K562 (cell line): ENCODE measurements around the gene GRIN1. TPM values are rescaled to one million over a fixed set of nuclear protein-coding genes. Genes with fewer than 3 reads are reported as not detected.

Source experiments
- ATAC-seq: fragments of 200-7000 bp; cut with Tn5 transposase; 3 replicates; pipeline ENCODE4 v1.9.1; 2020; ENCODE audit warnings: moderate library complexity
- BruUV-seq: library from RNA; stranded (reverse); fragments of 400-500 nt; replicated peaks from 2 replicates; lab custom pipeline; 2021; lab: Mats Ljungman, UMichigan
- CTCF ChIA-PET: fragments of 300-600 bp; formaldehyde crosslinking; extraction: SDS; loops from one replicate; lab custom pipeline; 2021; ENCODE audit warnings: low intra/inter-chr PET ratio; lab: Yijun Ruan, JAX
- POLR2A ChIA-PET: fragments of 300-600, 350-650 bp; sonication (Branson Sonifier 250); formaldehyde crosslinking; extraction: SDS; loops from one replicate; lab custom pipeline; 2021; ENCODE audit warnings: antibody characterized with exemption, inconsistent platforms; lab: Yijun Ruan, JAX
- DNase-seq, 4 experiments: peaks; one replicate each; pipeline versions ENCODE4 v3.0.0 to v3.0.0-alpha.2; 2011 to 2018; ENCODE audit warnings: low spot score in 3 of 4, mixed read lengths in 3 of 4; ENCODE audit errors: extremely low read depth in 1 of 4
- FAIRE-seq: peaks from 2 replicates; lab custom pipeline; 2011; peaks lifted over from hg19 to GRCh38; lab: Jason Lieb, UNC
- H2AFZ ChIP-seq: 2 replicates; pipeline ENCODE4 v1.6.0; 2011; ENCODE audit warnings: low read depth, low read length, control low read depth, inconsistent platforms
- H3K27ac ChIP-seq: fragments of 200-600 bp; 3 replicates; pipeline ENCODE4 v1.8.0; 2011; ENCODE audit warnings: low read depth, mild to moderate bottlenecking, control low read depth, inconsistent platforms, low read length, moderate library complexity, mixed read lengths; ENCODE audit errors: extremely low read depth
- H3K27me3 ChIP-seq, 2 experiments: fragments of 300-600 bp in 1 of 2; 2 replicates in 1 of 2; 3 replicates in 1 of 2; pipeline versions ENCODE4 v1.6.0 to v1.8.0; 2011; ENCODE audit warnings: inconsistent platforms in 2 of 2, low read length in 2 of 2, mild to moderate bottlenecking in 1 of 2, mixed read lengths in 1 of 2, moderate library complexity in 1 of 2; ENCODE audit not compliant: control insufficient read depth in 2 of 2, insufficient read depth in 2 of 2
- H3K36me3 ChIP-seq: fragments of 300-600 bp; 3 replicates; pipeline ENCODE4 v1.8.0; 2011; ENCODE audit warnings: mild to moderate bottlenecking, low read length, inconsistent platforms; ENCODE audit not compliant: control insufficient read depth, insufficient read depth
- H3K4me1 ChIP-seq, 2 experiments: fragments of 200-600 bp in 1 of 2; replicated peaks in 1 of 2; 2 replicates in 1 of 2; 3 replicates in 1 of 2; pipeline versions ENCODE4 v1.5.1 to v1.8.0; 2011; ENCODE audit warnings: inconsistent platforms in 2 of 2, low read length in 2 of 2, mild to moderate bottlenecking in 1 of 2, mixed read lengths in 1 of 2, moderate library complexity in 1 of 2; ENCODE audit not compliant: control insufficient read depth in 2 of 2, insufficient read depth in 2 of 2
- H3K4me2 ChIP-seq: 2 replicates; pipeline ENCODE4 v1.6.1; 2011; ENCODE audit warnings: low read length, control low read depth, inconsistent platforms, mixed read lengths; ENCODE audit not compliant: insufficient read depth
- H3K4me3 ChIP-seq: fragments of 200-600 bp; sonication (generic), shearing (Covaris generic); 2 replicates; pipeline ENCODE4 v1.5.1; 2016; ENCODE audit warnings: control low read depth, inconsistent platforms
- H3K79me2 ChIP-seq: fragments of 200-600 bp; 3 replicates; pipeline ENCODE4 v1.8.0; 2011; ENCODE audit warnings: low read length, inconsistent platforms; ENCODE audit not compliant: control insufficient read depth, insufficient read depth
- H3K9ac ChIP-seq, 2 experiments: 2 replicates each; pipeline versions ENCODE4 v1.6.0 to v1.6.1; 2011; ENCODE audit warnings: low read depth in 2 of 2, low read length in 2 of 2, control low read depth in 1 of 2, inconsistent platforms in 1 of 2, mild to moderate bottlenecking in 1 of 2, mixed read lengths in 1 of 2; ENCODE audit not compliant: insufficient read depth in 1 of 2
- H3K9me1 ChIP-seq: one replicate; pipeline ENCODE4 v1.6.0; 2011; ENCODE audit warnings: inconsistent platforms, mild to moderate bottlenecking, low read length, moderate library complexity; ENCODE audit not compliant: control insufficient read depth, insufficient read depth
- H3K9me3 ChIP-seq: replicated peaks from 2 replicates; pipeline ENCODE4 v1.5.1; 2011; ENCODE audit warnings: low read depth, low read length, inconsistent platforms; ENCODE audit not compliant: control insufficient read depth, insufficient read depth
- H4K20me1 ChIP-seq: replicated peaks from 2 replicates; pipeline ENCODE4 v1.6.1; 2011; ENCODE audit warnings: low read length, inconsistent platforms, mixed read lengths; ENCODE audit not compliant: control insufficient read depth, insufficient read depth
- ARID3B ChIP-seq: fragments of 250-450 bp; sonication (Bioruptor Pico); IDR thresholded peaks from 2 replicates; pipeline ENCODE4 v1.4.0; 2020; ENCODE audit warnings: borderline replicate concordance
- PCBP1 ChIP-seq: fragments of 200-400 bp; formaldehyde crosslinking; IDR thresholded peaks from 2 replicates; pipeline ENCODE4 v1.6.1; 2018; ENCODE audit warnings: mild to moderate bottlenecking, low read depth, low read length; ENCODE audit not compliant: poor library complexity, severe bottlenecking
- POLR2G ChIP-seq: fragments of 200-400 bp; formaldehyde crosslinking; IDR thresholded peaks from 2 replicates; pipeline ENCODE4 v1.6.1; 2017; ENCODE audit warnings: low read depth, mild to moderate bottlenecking, antibody characterized with exemption, low read length, moderate library complexity
- RBFOX2 ChIP-seq: fragments of 200-400 bp; formaldehyde crosslinking; IDR thresholded peaks from 2 replicates; pipeline ENCODE4 v1.6.1; 2017; ENCODE audit warnings: low read depth, mild to moderate bottlenecking, low read length, moderate library complexity
- ZNF644 ChIP-seq: fragments of 200-800 bp; sonication (Bioruptor generic); IDR thresholded peaks from 2 replicates; pipeline ENCODE4 v1.6.1; 2016; ENCODE audit warnings: low read depth, missing genetic modification characterization, missing compliant biosample characterization
- ZNF740 ChIP-seq, 3 experiments: fragments of 200-800 bp in 1 of 3; sonication (Bioruptor generic) in 1 of 3; sonication (generic) in 1 of 3; formaldehyde crosslinking in 1 of 3; IDR thresholded peaks; 2 replicates each; pipeline versions ENCODE4 v1.6.1 to v1.8.0; 2016 to 2022; ENCODE audit warnings: mild to moderate bottlenecking in 2 of 3, missing compliant biosample characterization in 2 of 3, missing genetic modification characterization in 2 of 3, missing genetic modification reagents in 1 of 3
- WGBS: fragments of 100-300 bp; shearing (Covaris generic); methylation state at CpG from one replicate; pipeline ENCODE4 v1.1.6; 2016; ENCODE audit warnings: low coverage, mixed read lengths; ENCODE audit not compliant: insufficient coverage; ENCODE audit errors: missing lambda C conversion rate; 5-methylcytosine and 5-hydroxymethylcytosine counted together
- in situ Hi-C: fragments of 300-500 bp; cut with MboI; formaldehyde crosslinking; loops from 4 replicates; pipeline ENCODE4 v1.15.0; 2018; ENCODE audit warnings: inconsistent platforms, mixed read lengths
- intact Hi-C: fragments of 100-400 bp; cut with micrococcal nuclease; formaldehyde crosslinking; loops from 2 replicates; pipeline ENCODE4 v1.14.2; 2022
- polyA plus RNA-seq, 8 experiments: library from polyadenylated mRNA; depleted of rRNA in 4 of 8; stranded (reverse) in 5 of 8; unstranded in 3 of 8; fragments of >200 nt; fragmentation: Nextera tagmentation in 2 of 8; fragmentation: Illumina TruSeq in 1 of 8; extraction: Ambion mirVana in 2 of 8; extraction: Trizol in 1 of 8; gene quantifications; 2 replicates each; pipeline versions ENCODE4 v1.2.1 to v1.2.3, GENCODE V29; 2011 to 2014; ENCODE audit warnings: inconsistent platforms in 1 of 8, missing spikeins in 1 of 8
- total RNA-seq, 7 experiments: library from RNA; depleted of rRNA in 6 of 7; stranded (reverse); fragments of >200 nt in 6 of 7; fragmentation: Illumina TruSeq in 2 of 7; extraction: Trizol in 2 of 7; gene quantifications; 2 replicates each; pipeline versions ENCODE4 v1.2.1 to v1.2.3, GENCODE V29; 2011 to 2021; ENCODE audit warnings: low replicate concordance in 1 of 7

GRIN1 gene
- total and polyA plus RNA-seq, 9 of the 15 experiments (the other 6 are each of a cell fraction or from before 2014, with no cell fraction given), result 0.03 to 0.35 (median 0.16) TPM; not detected in 6

- ChIA-PET POLR2A (interaction anchor here (0.7 kb wide), 1 partner anchor 17 kb away, joined by 4 read pairs; no protein-coding TSS in a partner anchor), CTCF (no interaction called here)
- Histone ChIP-seq H3K9me1 (no peaks in the 10 kb centered on the region), H3K36me3 (peaks cover 66% of the 10 kb centered on the region; the same call in 2 of the 3 replicates), H3K9me3 (no peaks in the 10 kb centered on the region), H4K20me1 (no peaks in the 10 kb centered on the region), H3K79me2 (peaks cover 27% of the 10 kb centered on the region), H2AFZ (no peak overlapping the region), H3K27ac (no peak overlapping the region), H3K4me1 (peaks cover 15 to 85% of the 10 kb centered on the region in 2 experiments), H3K27me3 (no peaks in the 10 kb centered on the region), H3K4me3 (no peak overlapping the region), H3K9ac (no peak overlapping the region; a peak in 1 of 4 replicates), H3K4me2 (no peak overlapping the region)
- ATAC-seq (no peak), FAIRE-seq (no peak), DNase-seq (peak in 1 of 4 experiments; percentile 13)
- WGBS, result 97% methylated on average over 16 of the region's 35 CpGs
- in situ Hi-C loops (no loop called here), intact Hi-C loops (no loop called here)
- BruUV-seq, result no TSS peak
- peak; percentile 33 for TF ChIP-seq POLR2G
- TF ChIP-seq ARID3B (CRISPR knock-in tag), result no peak
- peak; percentile 45; the same call in 1 of the 2 replicates for TF ChIP-seq ZNF740 (CRISPR knock-in tag; IDR thresholded peaks at IDR 0.05)
- no peak for TF ChIP-seq ZNF740 (tag; IDR thresholded peaks at IDR 0.05)
- no peak for TF ChIP-seq ZNF644 (tag)
- TF ChIP-seq PCBP1, result peak; percentile 26
- 0 out of 2 replicates have a peak, but pooled peaks have one; percentile 17 for TF ChIP-seq RBFOX2
Measured at GRCh38 chr9:137111788-137112563, 27.0 kb upstream of the GRIN1 start.
